SHP77 treated with DMSO at 0.1 percent for 48 hours (cell line): ENCODE data around the gene RNF126.
"Not testable (repeated sequence)": the region's sequence is repeated elsewhere in the genome, so short reads cannot be mapped to it uniquely, and the experiment has no call there.

Source experiments
- DNase-seq: peaks from one replicate; lab custom pipeline; 2025; lab: John Stamatoyannopoulos, UW

The RNF126 gene

GRCh38 chr19:611481-611868, 51.5 kb downstream of the RNF126 start:
- no peak for DNase-seq

- no peak for DNase-seq
Measured at GRCh38 chr19:610801-611480, 52.1 kb downstream of the RNF126 start.

- peak; percentile 69 for DNase-seq
Measured at GRCh38 chr19:610071-610800, 52.8 kb downstream of the RNF126 start.

- DNase-seq = no peak
Measured at GRCh38 chr19:609004-609346, 54.0 kb downstream of the RNF126 start.

- DNase-seq = no peak
Measured at GRCh38 chr19:608155-609003, 54.6 kb downstream of the RNF126 start.

- no peak for DNase-seq
Measured at GRCh38 chr19:607301-608154, 55.5 kb downstream of the RNF126 start.

- DNase-seq = not testable (repeated sequence)
Measured at GRCh38 chr19:605061-605971, 57.7 kb downstream of the RNF126 start.

GRCh38 chr19:604355-604754, 58.7 kb downstream of the RNF126 start:
- DNase-seq = no peak

- DNase-seq = not testable (repeated sequence)
Measured at GRCh38 chr19:603779-604178, 59.2 kb downstream of the RNF126 start.

- not testable (repeated sequence) for DNase-seq
Measured at GRCh38 chr19:603302-603639, 59.7 kb downstream of the RNF126 start.

GRCh38 chr19:602391-603301, 60.4 kb downstream of the RNF126 start:
- no peak for DNase-seq

- no peak for DNase-seq
Measured at GRCh38 chr19:601790-602189, 61.2 kb downstream of the RNF126 start.

- DNase-seq = no peak
Measured at GRCh38 chr19:601310-601709, 61.7 kb downstream of the RNF126 start.
